Coronary artery (tissue), 2 donors: ENCODE results near the gene AXL.

ENCODE experiments used
- DNase-seq: peaks from one replicate; pipeline ENCODE4 v3.0.0-alpha.2; 2017; ENCODE audit warnings: low spot score
- H3K27ac ChIP-seq, 2 donors: fragments of 200-600 bp; sonication (generic); one replicate each; pipeline ENCODE4 v1.5.1; 2016 to 2019
- H3K4me3 ChIP-seq: fragments of 200-600 bp; sonication (generic); 2 replicates; pipeline ENCODE4 v1.5.1; 2016; ENCODE audit warnings: mild to moderate bottlenecking, moderate library complexity
- CTCF ChIP-seq: fragments of 200-600 bp; sonication (generic); IDR thresholded peaks from one replicate; pipeline ENCODE4 v1.5.1; 2019; ENCODE audit warnings: antibody characterized with exemption

AXL gene

GRCh38 chr19:41239363-41239762 lies 20.3 kb downstream of the AXL start:
- DNase-seq, result no peak
- no peak overlapping the region for H3K27ac ChIP-seq
- no peak for TF ChIP-seq CTCF
- H3K4me3 ChIP-seq, result no peak overlapping the region

- TF ChIP-seq CTCF, result no peak
- Histone ChIP-seq H3K4me3 (no peak overlapping the region), H3K27ac (no peak overlapping the region)
- DNase-seq, result no peak
Measured at GRCh38 chr19:41239961-41240574, 21.0 kb downstream of the AXL start.

- Histone ChIP-seq H3K27ac (no peak overlapping the region), H3K4me3 (no peak overlapping the region)
- DNase-seq, result no peak
- no peak for TF ChIP-seq CTCF
Measured at GRCh38 chr19:41241859-41242258, 22.8 kb downstream of the AXL start.

GRCh38 chr19:41244117-41244516 lies 25.1 kb downstream of the AXL start:
- Histone ChIP-seq H3K27ac (no peak overlapping the region), H3K4me3 (no peak overlapping the region)
- no peak for DNase-seq
- no peak for TF ChIP-seq CTCF

- no peak overlapping the region for H3K27ac ChIP-seq
- no peak for DNase-seq
- TF ChIP-seq CTCF, result no peak
- H3K4me3 ChIP-seq, result no peak overlapping the region
Measured at GRCh38 chr19:41245843-41246242, 26.8 kb downstream of the AXL start.

- DNase-seq, result no peak
- no peak for TF ChIP-seq CTCF
- H3K4me3 ChIP-seq, result no peak overlapping the region
- no peak overlapping the region for H3K27ac ChIP-seq
Measured at GRCh38 chr19:41248895-41249294, 29.9 kb downstream of the AXL start.

- no peak for DNase-seq
- Histone ChIP-seq H3K27ac (no peak overlapping the region), H3K4me3 (no peak overlapping the region)
- TF ChIP-seq CTCF, result no peak
Measured at GRCh38 chr19:41249707-41250423, 30.8 kb downstream of the AXL start.
